ENCODE measurements around the gene ANAPC16. TPM values are rescaled to one million over a fixed set of nuclear protein-coding genes. Genes with fewer than 3 reads are reported as not detected.

ANAPC16 gene
- polyA plus RNA-seq, 1 donor from 2014 or later = 209 TPM

- Histone ChIP-seq H3K9me2 (ENCODE audit: insufficient read depth, low read length) (no peaks in the 10 kb centered on the region), H3K27ac (ENCODE audit: low read length) (no peak overlapping the region), H3K9ac (ENCODE audit: low read length) (no peak overlapping the region), H3K79me2 (replicated peaks; ENCODE audit: insufficient read depth, low read length) (no peaks in the 10 kb centered on the region), H3K27me3 (ENCODE audit: insufficient read depth, low read depth, low read length) (no peaks in the 10 kb centered on the region), H3F3A (ENCODE audit: insufficient read depth, low read length, poor library complexity, severe bottlenecking) (no peaks in the 10 kb centered on the region), H2AFZ (ENCODE audit: low read depth, low read length) (no peak overlapping the region), H3K4me3 (ENCODE audit: low read length) (no peak overlapping the region), H3K9me3 (ENCODE audit: low read length) (no peaks in the 10 kb centered on the region), H4K20me1 (ENCODE audit: insufficient read depth) (no peaks in the 10 kb centered on the region), H3K4me2 (ENCODE audit: low read length) (no peak overlapping the region), H3K36me3 (ENCODE audit: insufficient read depth, low read length) (peaks cover 12% of the 10 kb centered on the region)
- TF ChIP-seq SMC3 (conservative IDR thresholded peaks at IDR 0.05; ENCODE audit: poor library complexity) = no peak
- TF ChIP-seq RAD21 (conservative IDR thresholded peaks at IDR 0.05) = no peak
- no peak for TF ChIP-seq MXI1 (conservative IDR thresholded peaks at IDR 0.05; ENCODE audit: poor library complexity, severe bottlenecking)
- TF ChIP-seq POLR2AphosphoS5 (IDR thresholded peaks at IDR 0.05) = no peak
Measured at GRCh38 chr10:72233621-72234020, 17.8 kb downstream of the ANAPC16 start.

GRCh38 chr10:72234560-72235095 lies 18.8 kb downstream of the ANAPC16 start:
- Histone ChIP-seq H4K20me1 (ENCODE audit: insufficient read depth) (no peaks in the 10 kb centered on the region), H3K4me2 (ENCODE audit: low read length) (no peak overlapping the region), H3K36me3 (ENCODE audit: insufficient read depth, low read length) (peaks cover 12% of the 10 kb centered on the region), H3F3A (ENCODE audit: insufficient read depth, low read length, poor library complexity, severe bottlenecking) (no peaks in the 10 kb centered on the region), H3K4me3 (ENCODE audit: low read length) (no peak overlapping the region), H3K27ac (ENCODE audit: low read length) (no peak overlapping the region), H3K79me2 (replicated peaks; ENCODE audit: insufficient read depth, low read length) (no peaks in the 10 kb centered on the region), H3K9ac (ENCODE audit: low read length) (no peak overlapping the region), H2AFZ (ENCODE audit: low read depth, low read length) (no peak overlapping the region), H3K27me3 (ENCODE audit: insufficient read depth, low read depth, low read length) (no peaks in the 10 kb centered on the region), H3K9me3 (ENCODE audit: low read length) (no peaks in the 10 kb centered on the region), H3K9me2 (ENCODE audit: insufficient read depth, low read length) (no peaks in the 10 kb centered on the region)
- no peak for TF ChIP-seq TAF1 (IDR thresholded peaks at IDR 0.05; ENCODE audit: low read depth)
- TF ChIP-seq CTCF (IDR thresholded peaks at IDR 0.05; ENCODE audit: poor library complexity, severe bottlenecking) = no peak
- TF ChIP-seq POLR2AphosphoS5 (IDR thresholded peaks at IDR 0.05) = no peak
- TF ChIP-seq RAD21 (conservative IDR thresholded peaks at IDR 0.05) = no peak
- no peak for TF ChIP-seq REST (IDR thresholded peaks at IDR 0.05; ENCODE audit: borderline replicate concordance)
- no peak for TF ChIP-seq EZH2 (IDR thresholded peaks at IDR 0.05; ENCODE audit: borderline replicate concordance, insufficient read depth, low read length, poor library complexity, severe bottlenecking)
- TF ChIP-seq SMC3 (conservative IDR thresholded peaks at IDR 0.05; ENCODE audit: poor library complexity) = no peak
- TF ChIP-seq EP300 (conservative IDR thresholded peaks at IDR 0.05; ENCODE audit: poor library complexity, severe bottlenecking) = no peak
- no peak for TF ChIP-seq MXI1 (conservative IDR thresholded peaks at IDR 0.05; ENCODE audit: poor library complexity, severe bottlenecking)
